Gastroesophageal sphincter (tissue), 3 donors: ENCODE data around the gene OR2T11.

Source experiments
- CTCF ChIP-seq, 4 experiments: fragments of 200-600 bp in 2 of 4; fragments of 450-650 bp in 2 of 4; sonication (generic) in 1 of 4; IDR thresholded peaks; one replicate each; pipeline ENCODE4 v1.5.1; 2017 to 2019; ENCODE audit warnings: antibody characterized with exemption in 4 of 4, mild to moderate bottlenecking in 2 of 4, moderate library complexity in 2 of 4
- POLR2A ChIP-seq, 2 donors: fragments of 450-650 bp; IDR thresholded peaks; one replicate each; pipeline ENCODE4 v1.6.1; 2017; ENCODE audit warnings: antibody characterized with exemption in 2 of 2, mild to moderate bottlenecking in 2 of 2, moderate library complexity in 1 of 2
- POLR2AphosphoS5 ChIP-seq: sonication (generic); formaldehyde crosslinking; IDR thresholded peaks from one replicate; pipeline ENCODE4 v1.6.1; 2017; ENCODE audit warnings: antibody characterized with exemption

GRCh38 chr1:248590055-248590454 lies 44.8 kb downstream of the OR2T11 start:
- TF ChIP-seq CTCF (IDR thresholded peaks at IDR 0.05) = no peak
- TF ChIP-seq POLR2A (IDR thresholded peaks at IDR 0.05) = no peak
- TF ChIP-seq POLR2AphosphoS5 = no peak
